Naive thymus-derived CD8-positive, alpha-beta T cell (primary cell): ENCODE data around the gene PTPRS. TPM values are rescaled to one million over a fixed set of nuclear protein-coding genes. Genes with fewer than 3 reads are reported as not detected.

Experiments
- ATAC-seq, 2 donors: fragments of 150-1000 bp; cut with Tn5 transposase in 1 of 2; sonication (Bioruptor Pico), chemical (Tn5 transposase) in 1 of 2; 1 replicate in 1 of 2; 2 replicates in 1 of 2; pipeline ENCODE4 v1.10.0; 2021; ENCODE audit warnings: mild to moderate bottlenecking in 2 of 2, moderate library complexity in 2 of 2
- POLR2A ChIA-PET: fragments of 350-600 bp; sonication (Branson Sonifier 250); formaldehyde crosslinking; loops from one replicate; lab custom pipeline; 2021; ENCODE audit warnings: antibody characterized with exemption; lab: Charles Lee
- DNase-seq, 10 donors: peaks; one replicate each; pipeline versions ENCODE4 v3.0.0 to v3.0.0-alpha.2; 2020 to 2022
- H3K27ac Mint-ChIP-seq, 10 donors: one replicate each; pipeline ENCODE4 v1.8.0; 2020 to 2022; ENCODE audit warnings: mild to moderate bottlenecking in 10 of 10, mixed read lengths in 10 of 10, moderate library complexity in 4 of 10, inconsistent platforms in 1 of 10
- H3K27me3 Mint-ChIP-seq, 5 donors: one replicate each; pipeline ENCODE4 v1.8.0; 2021 to 2022; ENCODE audit warnings: mixed read lengths in 5 of 5
- H3K36me3 Mint-ChIP-seq, 3 donors: one replicate each; pipeline ENCODE4 v1.8.0; 2020 to 2022; ENCODE audit warnings: mixed read lengths in 3 of 3, mild to moderate bottlenecking in 2 of 3, inconsistent platforms in 1 of 3
- H3K4me1 Mint-ChIP-seq, 4 donors: one replicate each; pipeline ENCODE4 v1.8.0; 2021 to 2022; ENCODE audit warnings: mixed read lengths in 4 of 4
- H3K4me3 Mint-ChIP-seq, 10 donors: one replicate each; pipeline ENCODE4 v1.8.0; 2020 to 2022; ENCODE audit warnings: mild to moderate bottlenecking in 10 of 10, mixed read lengths in 10 of 10, moderate library complexity in 6 of 10, inconsistent platforms in 1 of 10
- H3K9me3 Mint-ChIP-seq, 9 donors: one replicate each; pipeline ENCODE4 v1.8.0; 2020 to 2022; ENCODE audit warnings: mixed read lengths in 9 of 9, mild to moderate bottlenecking in 3 of 9, inconsistent platforms in 1 of 9, moderate library complexity in 1 of 9
- polyA plus RNA-seq, 3 donors: library from polyadenylated mRNA; unstranded; fragments of 300-500 nt; fragmentation: Illumina TruSeq; gene quantifications; one replicate each; pipeline ENCODE4 v1.2.3, GENCODE V29; 2021
- total RNA-seq, 8 experiments: library from RNA in 2 of 8; stranded (reverse) in 2 of 8; gene quantifications; one replicate each; pipeline ENCODE4 v1.2.3 and lab custom pipeline; 2021 to 2026

PTPRS gene
- total and polyA plus RNA-seq, 5 experiments from 2014 or later = 0.10 to 11.6 (median 1.5) TPM

- Mint-ChIP-seq H3K9me3 (no peaks in the 10 kb centered on the region), H3K4me3 (peak overlapping the region in 6 of 10 donors; percentile 22 to 91 (median 40)), H3K27me3 (peaks cover 35 to 66% (median 52%) of the 10 kb centered on the region in 5 donors), H3K27ac (no peak overlapping the region), H3K4me1 (peaks cover 21 to 33% (median 30%) of the 10 kb centered on the region in 4 donors), H3K36me3 (peaks cover 0 to 5% (median 0%) of the 10 kb centered on the region in 3 donors)
- POLR2A ChIA-PET = interaction anchor here (0.6 kb wide), 1 partner anchor 9 kb away, joined by 4 read pairs; no protein-coding TSS in a partner anchor
- DNase-seq (no peak), ATAC-seq (no peak)
Observed at GRCh38 chr19:5337708-5338655, 2.6 kb downstream of the PTPRS start.

- Mint-ChIP-seq H3K4me3 (peak overlapping the region in 3 of 10 donors; percentile 22 to 51 (median 30)), H3K27me3 (peaks cover 33 to 71% (median 52%) of the 10 kb centered on the region in 5 donors), H3K27ac (peak overlapping the region in 2 of 10 donors; percentile 34 to 59), H3K9me3 (no peaks in the 10 kb centered on the region), H3K36me3 (peaks cover 0 to 5% (median 0%) of the 10 kb centered on the region in 3 donors), H3K4me1 (peaks cover 21 to 33% (median 30%) of the 10 kb centered on the region in 4 donors)
- DNase-seq (no peak), ATAC-seq (no peak)
- POLR2A ChIA-PET = interaction anchor here (0.6 kb wide), 2 partner anchors 8 to 11 kb away, joined by 4 read pairs; no protein-coding TSS in a partner anchor
Observed at GRCh38 chr19:5337126-5337525, 3.5 kb downstream of the PTPRS start.

GRCh38 chr19:5336195-5336965, 4.2 kb downstream of the PTPRS start:
- peak overlapping the region in 1 of 10 donors; percentile 30 for H3K27ac Mint-ChIP-seq
- POLR2A ChIA-PET = interaction anchor here (0.6 kb wide), 1 partner anchor 10 kb away, joined by 4 read pairs; no protein-coding TSS in a partner anchor
- DNase-seq (no peak), ATAC-seq (no peak)
- H3K9me3 Mint-ChIP-seq = no peaks in the 10 kb centered on the region
- H3K36me3 Mint-ChIP-seq = peaks cover 0 to 4% (median 0%) of the 10 kb centered on the region in 3 donors
- peaks cover 30 to 77% (median 49%) of the 10 kb centered on the region in 5 donors for H3K27me3 Mint-ChIP-seq
- peak overlapping the region in 8 of 10 donors; percentile 12 to 62 (median 42) for H3K4me3 Mint-ChIP-seq
- H3K4me1 Mint-ChIP-seq = peaks cover 17 to 33% (median 28%) of the 10 kb centered on the region in 4 donors

DNA sequence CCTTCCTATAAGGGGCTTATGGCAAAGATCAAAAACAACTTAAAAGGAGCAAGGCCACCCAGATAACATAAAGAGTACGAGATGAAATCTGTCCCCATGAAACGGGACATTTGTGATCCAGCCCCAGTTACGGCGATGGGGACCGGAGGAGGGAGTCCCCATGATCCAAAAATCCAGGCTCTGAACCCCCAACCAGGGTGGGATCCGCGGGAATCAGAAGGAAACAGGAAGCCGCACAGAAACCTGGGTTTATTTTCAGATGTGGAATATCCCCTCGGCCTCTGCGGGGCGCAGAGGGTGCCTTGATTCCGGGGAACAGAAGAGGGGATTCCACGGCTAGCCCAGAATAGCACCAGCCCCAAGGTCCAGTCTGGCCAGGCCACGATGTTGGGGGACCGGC, 5.0 kb downstream of the PTPRS start:
- Mint-ChIP-seq H3K9me3 (no peaks in the 10 kb centered on the region), H3K27me3 (peaks cover 27 to 77% (median 47%) of the 10 kb centered on the region in 5 donors), H3K4me3 (peak overlapping the region in 4 of 10 donors; percentile 28 to 77 (median 54)), H3K27ac (peak overlapping the region in 1 of 10 donors; percentile 56), H3K36me3 (peaks cover 0 to 2% (median 0%) of the 10 kb centered on the region in 3 donors), H3K4me1 (peaks cover 17 to 33% (median 25%) of the 10 kb centered on the region in 4 donors)
- ATAC-seq (no peak), DNase-seq (no peak)
- POLR2A ChIA-PET = no interaction called here

DNA sequence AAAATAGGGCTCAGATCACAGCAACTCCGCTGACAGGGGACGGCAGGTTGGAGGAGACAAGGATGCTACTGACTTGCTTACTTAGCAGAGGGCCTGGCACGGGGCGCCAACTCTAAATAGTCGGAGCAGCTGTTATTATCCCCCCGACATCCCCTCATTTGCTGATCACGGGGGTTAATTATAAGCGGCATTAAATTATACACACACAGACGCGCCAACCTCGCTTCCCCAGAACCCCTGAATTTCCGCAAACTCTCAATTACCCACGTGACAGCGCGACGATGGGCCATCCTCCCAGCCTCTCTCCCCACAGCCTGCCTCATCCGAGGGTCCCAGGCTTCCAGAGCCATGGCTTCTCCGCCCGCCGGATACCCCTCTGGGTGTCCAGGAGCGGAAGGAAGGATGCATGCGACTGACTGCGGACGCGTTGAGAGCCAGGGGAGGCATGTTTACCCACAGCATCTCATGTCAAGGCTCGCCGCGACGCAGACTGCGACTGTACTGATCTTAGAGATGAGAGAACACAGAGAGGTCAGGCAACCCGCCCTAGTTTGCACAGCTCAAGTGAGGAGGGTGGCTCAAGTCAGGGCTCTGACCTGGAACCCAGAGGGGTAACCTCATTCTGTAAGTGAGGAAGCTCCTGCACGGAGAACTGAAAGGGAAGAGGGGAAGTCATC, 5.7 kb downstream of the PTPRS start:
- POLR2A ChIA-PET = no interaction called here
- peak overlapping the region in 5 of 10 donors; percentile 10 to 56 (median 46) for H3K4me3 Mint-ChIP-seq
- H3K27ac Mint-ChIP-seq = peak overlapping the region in 1 of 10 donors; percentile 3
- H3K36me3 Mint-ChIP-seq = peaks cover 0 to 2% (median 0%) of the 10 kb centered on the region in 3 donors
- DNase-seq (no peak), ATAC-seq (no peak)
- peaks cover 17 to 33% (median 24%) of the 10 kb centered on the region in 4 donors for H3K4me1 Mint-ChIP-seq
- no peaks in the 10 kb centered on the region for H3K9me3 Mint-ChIP-seq
- H3K27me3 Mint-ChIP-seq = peaks cover 27 to 80% (median 47%) of the 10 kb centered on the region in 5 donors

DNA sequence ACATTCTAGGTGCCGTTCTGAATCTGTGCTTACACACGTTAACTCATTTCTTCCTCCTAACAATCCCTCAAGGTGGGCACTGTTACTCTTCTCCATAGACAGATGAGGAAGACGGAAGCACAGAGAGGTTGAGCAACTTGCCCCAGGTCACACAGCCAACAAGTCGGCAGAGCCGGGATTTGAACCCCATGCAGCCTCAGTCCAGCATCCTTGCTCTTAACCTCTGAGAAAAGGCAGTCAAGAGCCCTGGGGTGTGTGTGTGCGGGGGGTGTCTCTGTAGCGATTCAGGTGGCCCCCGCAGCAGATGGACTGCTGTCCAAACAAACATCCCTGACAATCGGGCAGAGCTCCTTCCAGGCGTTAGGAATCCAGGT, 6.3 kb downstream of the PTPRS start:
- H3K4me1 Mint-ChIP-seq = peaks cover 17 to 31% (median 23%) of the 10 kb centered on the region in 4 donors
- no peaks in the 10 kb centered on the region for H3K9me3 Mint-ChIP-seq
- no peak overlapping the region for H3K4me3 Mint-ChIP-seq
- ATAC-seq = no peak
- DNase-seq = no peak
- peaks cover 27 to 82% (median 47%) of the 10 kb centered on the region in 5 donors for H3K27me3 Mint-ChIP-seq
- H3K36me3 Mint-ChIP-seq = peaks cover 0 to 2% (median 0%) of the 10 kb centered on the region in 3 donors
- H3K27ac Mint-ChIP-seq = peak overlapping the region in 1 of 10 donors; percentile 49
- POLR2A ChIA-PET = no interaction called here

DNA sequence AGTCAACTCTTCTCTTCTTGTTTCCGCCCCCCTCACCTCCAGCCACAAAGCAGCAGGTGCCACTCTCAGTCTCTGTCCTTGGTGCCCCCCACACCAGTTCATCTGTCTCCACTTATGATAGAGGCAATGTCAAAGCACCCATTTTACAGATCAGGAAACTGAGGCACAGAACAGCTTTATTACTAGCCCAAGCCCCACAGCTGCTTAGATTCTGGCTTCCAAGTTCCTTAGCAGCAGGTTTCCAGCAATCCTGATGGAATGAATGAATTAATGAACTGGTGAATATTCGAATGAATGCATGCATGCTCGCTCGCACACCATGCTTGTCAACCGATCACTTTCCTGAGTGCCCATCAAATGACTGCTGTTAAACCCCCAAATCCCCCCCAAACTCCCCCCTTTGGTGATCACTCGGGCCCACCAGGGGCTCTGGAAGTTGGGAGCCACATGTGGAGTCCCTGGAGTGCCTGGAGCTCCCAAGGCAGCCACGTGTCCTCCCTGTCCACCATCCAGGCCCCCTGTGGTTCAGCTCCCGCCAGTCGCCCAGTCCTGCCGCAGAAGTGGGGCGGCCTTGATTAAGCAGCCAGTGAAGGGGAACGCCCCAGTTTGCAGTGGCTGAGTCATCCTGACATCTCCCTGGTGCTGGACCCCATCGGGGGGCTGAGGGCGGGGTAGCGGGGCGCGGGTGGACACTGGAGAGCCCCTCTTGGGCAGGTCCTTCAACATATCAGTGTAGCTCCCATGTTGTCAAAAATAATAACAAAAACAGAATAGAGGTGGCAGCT, 6.8 kb downstream of the PTPRS start:
- H3K4me1 Mint-ChIP-seq = peaks cover 13 to 26% (median 18%) of the 10 kb centered on the region in 4 donors
- DNase-seq (no peak), ATAC-seq (no peak)
- H3K9me3 Mint-ChIP-seq = no peaks in the 10 kb centered on the region
- H3K27me3 Mint-ChIP-seq = peaks cover 22 to 83% (median 45%) of the 10 kb centered on the region in 5 donors
- no peaks in the 10 kb centered on the region for H3K36me3 Mint-ChIP-seq
- POLR2A ChIA-PET = no interaction called here
- H3K4me3 Mint-ChIP-seq = no peak overlapping the region
- H3K27ac Mint-ChIP-seq = peak overlapping the region in 1 of 10 donors; percentile 49

DNA sequence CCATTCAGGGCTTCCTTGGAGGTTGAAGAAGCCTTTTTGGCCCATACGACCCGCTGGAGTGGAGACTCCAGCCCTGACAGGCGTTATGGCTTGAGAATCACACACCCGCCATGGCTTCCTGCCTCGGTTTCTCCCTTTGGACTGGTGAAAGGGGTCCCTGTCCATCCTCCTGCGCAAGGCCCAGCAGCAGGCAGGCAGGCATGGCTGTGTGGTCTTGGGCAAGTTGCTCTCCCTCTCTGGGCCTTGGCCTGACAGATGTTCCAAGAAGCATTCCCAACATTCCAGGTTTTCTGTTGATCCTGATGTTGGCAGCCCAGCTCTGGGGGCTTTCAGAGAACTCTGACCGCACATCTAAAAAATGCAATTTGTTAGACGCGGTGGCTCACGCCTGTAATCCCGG, 8.1 kb downstream of the PTPRS start:
- peaks cover 20 to 78% (median 43%) of the 10 kb centered on the region in 5 donors for H3K27me3 Mint-ChIP-seq

DNA sequence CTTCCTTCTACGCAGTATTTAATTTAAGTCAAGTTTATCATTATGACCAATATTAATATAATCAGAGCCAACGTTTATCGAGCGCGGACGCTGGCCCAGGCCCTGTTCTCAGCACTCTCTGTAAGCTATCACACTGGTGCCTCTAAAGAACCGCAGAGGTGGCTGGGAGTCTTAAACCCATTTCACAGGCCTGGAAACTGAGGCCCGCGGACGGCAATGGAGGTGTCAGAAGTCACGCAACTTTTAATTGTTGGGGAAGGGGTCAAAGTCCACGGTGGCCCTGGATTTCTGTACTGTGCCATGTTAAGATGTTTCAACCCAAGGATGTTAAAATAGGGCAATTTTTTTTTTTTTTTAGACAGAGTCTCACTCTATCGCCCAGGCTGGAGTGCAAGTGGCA, 8.8 kb downstream of the PTPRS start:
- no peak for ATAC-seq
- POLR2A ChIA-PET = interaction anchor here (0.6 kb wide), 1 partner anchor 85 kb away, joined by 10 read pairs; no protein-coding TSS in a partner anchor
- Mint-ChIP-seq H3K27me3 (peaks cover 17 to 78% (median 43%) of the 10 kb centered on the region in 5 donors), H3K9me3 (no peaks in the 10 kb centered on the region), H3K4me1 (peaks cover 9 to 17% (median 13%) of the 10 kb centered on the region in 4 donors), H3K27ac (no peak overlapping the region), H3K36me3 (no peaks in the 10 kb centered on the region), H3K4me3 (no peak overlapping the region)
- DNase-seq = no peak

More for the DNA sequence above, 8.1 kb downstream of the PTPRS start:
- no peaks in the 10 kb centered on the region for H3K9me3 Mint-ChIP-seq
- ATAC-seq (no peak), DNase-seq (no peak)
- POLR2A ChIA-PET = no interaction called here
- peaks cover 11 to 17% (median 15%) of the 10 kb centered on the region in 4 donors for H3K4me1 Mint-ChIP-seq
- H3K36me3 Mint-ChIP-seq = no peaks in the 10 kb centered on the region
- H3K4me3 Mint-ChIP-seq = no peak overlapping the region
- no peak overlapping the region for H3K27ac Mint-ChIP-seq

- DNase-seq (no peak), ATAC-seq (no peak)
- peaks cover 0 to 2% (median 0%) of the 10 kb centered on the region in 9 donors for H3K9me3 Mint-ChIP-seq
- H3K36me3 Mint-ChIP-seq = no peaks in the 10 kb centered on the region
- peaks cover 2 to 5% (median 3%) of the 10 kb centered on the region in 4 donors for H3K4me1 Mint-ChIP-seq
- peaks cover 10 to 77% (median 35%) of the 10 kb centered on the region in 5 donors for H3K27me3 Mint-ChIP-seq
- H3K4me3 Mint-ChIP-seq = no peak overlapping the region
- POLR2A ChIA-PET = no interaction called here
- no peak overlapping the region for H3K27ac Mint-ChIP-seq
Observed at GRCh38 chr19:5330307-5330720, 10.3 kb downstream of the PTPRS start.

- POLR2A ChIA-PET = interaction anchor here (0.6 kb wide), 1 partner anchor 8 kb away, joined by 4 read pairs; no protein-coding TSS in a partner anchor
- ATAC-seq = no peak
Observed at GRCh38 chr19:5329141-5329540, 11.5 kb downstream of the PTPRS start.

More at GRCh38 chr19:5329141-5329540, 11.5 kb downstream of the PTPRS start:
- no peak overlapping the region for H3K4me3 Mint-ChIP-seq
- H3K9me3 Mint-ChIP-seq = peaks cover 0 to 8% (median 0%) of the 10 kb centered on the region in 9 donors
- H3K27me3 Mint-ChIP-seq = peaks cover 4 to 73% (median 26%) of the 10 kb centered on the region in 5 donors
- peaks cover 0 to 5% (median 0%) of the 10 kb centered on the region in 3 donors for H3K36me3 Mint-ChIP-seq
- peaks cover 0 to 2% (median 0%) of the 10 kb centered on the region in 4 donors for H3K4me1 Mint-ChIP-seq
- H3K27ac Mint-ChIP-seq = no peak overlapping the region
- no peak for DNase-seq
